ENCODE data around the gene ZEB1.

The ZEB1 gene

GRCh38 chr10:31381766-31382316, 62.8 kb downstream of the ZEB1 start:
- Histone ChIP-seq H3K4me1 (ENCODE audit: control insufficient read depth, insufficient read depth, low read length) (no peaks in the 10 kb centered on the region), H3K27me3 (ENCODE audit: control insufficient read depth, insufficient read depth, low read length) (no peaks in the 10 kb centered on the region)

GRCh38 chr10:31383810-31384588, 65.0 kb downstream of the ZEB1 start:
- no peaks in the 10 kb centered on the region for H3K36me3 ChIP-seq (ENCODE audit: control insufficient read depth, insufficient read depth, low read length)
- no peak overlapping the region for H3K4me3 ChIP-seq (ENCODE audit: low read depth, low read length)
- H3K9me3 ChIP-seq (ENCODE audit: control insufficient read depth, insufficient read depth, low read length) = no peaks in the 10 kb centered on the region
- H3K9ac ChIP-seq (ENCODE audit: low read depth, low read length) = no peak overlapping the region
- H3K27me3 ChIP-seq (ENCODE audit: control insufficient read depth, insufficient read depth, low read length) = no peaks in the 10 kb centered on the region
- H3K4me1 ChIP-seq (ENCODE audit: control insufficient read depth, insufficient read depth, low read length) = no peaks in the 10 kb centered on the region

More at GRCh38 chr10:31381766-31382316, 62.8 kb downstream of the ZEB1 start:
- Histone ChIP-seq H3K9ac (ENCODE audit: low read depth, low read length) (no peak overlapping the region), H3K4me3 (ENCODE audit: low read depth, low read length) (no peak overlapping the region), H3K9me3 (ENCODE audit: control insufficient read depth, insufficient read depth, low read length) (no peaks in the 10 kb centered on the region), H3K36me3 (ENCODE audit: control insufficient read depth, insufficient read depth, low read length) (no peaks in the 10 kb centered on the region)

GRCh38 chr10:31384589-31384949, 65.6 kb downstream of the ZEB1 start:
- no peaks in the 10 kb centered on the region for H3K36me3 ChIP-seq (ENCODE audit: control insufficient read depth, insufficient read depth, low read length)
- no peaks in the 10 kb centered on the region for H3K27me3 ChIP-seq (ENCODE audit: control insufficient read depth, insufficient read depth, low read length)
- no peak overlapping the region for H3K4me3 ChIP-seq (ENCODE audit: low read depth, low read length)
- no peaks in the 10 kb centered on the region for H3K9me3 ChIP-seq (ENCODE audit: control insufficient read depth, insufficient read depth, low read length)
- H3K4me1 ChIP-seq (ENCODE audit: control insufficient read depth, insufficient read depth, low read length) = no peaks in the 10 kb centered on the region
- H3K9ac ChIP-seq (ENCODE audit: low read depth, low read length) = no peak overlapping the region

GRCh38 chr10:31390804-31391203, 71.8 kb downstream of the ZEB1 start:
- Histone ChIP-seq H3K9ac (ENCODE audit: low read depth, low read length) (no peak overlapping the region), H3K4me1 (ENCODE audit: control insufficient read depth, insufficient read depth, low read length) (peaks cover 4% of the 10 kb centered on the region), H3K9me3 (ENCODE audit: control insufficient read depth, insufficient read depth, low read length) (no peaks in the 10 kb centered on the region), H3K4me3 (ENCODE audit: low read depth, low read length) (no peak overlapping the region), H3K36me3 (ENCODE audit: control insufficient read depth, insufficient read depth, low read length) (no peaks in the 10 kb centered on the region), H3K27me3 (ENCODE audit: control insufficient read depth, insufficient read depth, low read length) (no peaks in the 10 kb centered on the region)

- Histone ChIP-seq H3K9ac (ENCODE audit: low read depth, low read length) (no peak overlapping the region), H3K27me3 (ENCODE audit: control insufficient read depth, insufficient read depth, low read length) (no peaks in the 10 kb centered on the region), H3K36me3 (ENCODE audit: control insufficient read depth, insufficient read depth, low read length) (no peaks in the 10 kb centered on the region), H3K4me1 (ENCODE audit: control insufficient read depth, insufficient read depth, low read length) (peaks cover 4% of the 10 kb centered on the region), H3K9me3 (ENCODE audit: control insufficient read depth, insufficient read depth, low read length) (no peaks in the 10 kb centered on the region), H3K4me3 (ENCODE audit: low read depth, low read length) (no peak overlapping the region)
Measured at GRCh38 chr10:31393844-31394243, 74.8 kb downstream of the ZEB1 start.

- Histone ChIP-seq H3K4me1 (ENCODE audit: control insufficient read depth, insufficient read depth, low read length) (peaks cover 4% of the 10 kb centered on the region), H3K9ac (ENCODE audit: low read depth, low read length) (no peak overlapping the region), H3K9me3 (ENCODE audit: control insufficient read depth, insufficient read depth, low read length) (no peaks in the 10 kb centered on the region), H3K36me3 (ENCODE audit: control insufficient read depth, insufficient read depth, low read length) (no peaks in the 10 kb centered on the region), H3K27me3 (ENCODE audit: control insufficient read depth, insufficient read depth, low read length) (no peaks in the 10 kb centered on the region), H3K4me3 (ENCODE audit: low read depth, low read length) (no peak overlapping the region)
Measured at GRCh38 chr10:31395695-31396094, 76.7 kb downstream of the ZEB1 start.

GRCh38 chr10:31396376-31396775, 77.4 kb downstream of the ZEB1 start:
- H3K9me3 ChIP-seq (ENCODE audit: control insufficient read depth, insufficient read depth, low read length) = no peaks in the 10 kb centered on the region
- H3K4me1 ChIP-seq (ENCODE audit: control insufficient read depth, insufficient read depth, low read length) = peaks cover 4% of the 10 kb centered on the region
- H3K36me3 ChIP-seq (ENCODE audit: control insufficient read depth, insufficient read depth, low read length) = no peaks in the 10 kb centered on the region
- H3K4me3 ChIP-seq (ENCODE audit: low read depth, low read length) = no peak overlapping the region
- H3K27me3 ChIP-seq (ENCODE audit: control insufficient read depth, insufficient read depth, low read length) = no peaks in the 10 kb centered on the region
- H3K9ac ChIP-seq (ENCODE audit: low read depth, low read length) = no peak overlapping the region

- Histone ChIP-seq H3K36me3 (ENCODE audit: control insufficient read depth, insufficient read depth, low read length) (no peaks in the 10 kb centered on the region), H3K9me3 (ENCODE audit: control insufficient read depth, insufficient read depth, low read length) (no peaks in the 10 kb centered on the region), H3K4me3 (ENCODE audit: low read depth, low read length) (no peak overlapping the region), H3K4me1 (ENCODE audit: control insufficient read depth, insufficient read depth, low read length) (peaks cover 4% of the 10 kb centered on the region), H3K27me3 (ENCODE audit: control insufficient read depth, insufficient read depth, low read length) (no peaks in the 10 kb centered on the region), H3K9ac (ENCODE audit: low read depth, low read length) (no peak overlapping the region)
Measured at GRCh38 chr10:31397852-31398251, 78.8 kb downstream of the ZEB1 start.

- Histone ChIP-seq H3K36me3 (ENCODE audit: control insufficient read depth, insufficient read depth, low read length) (no peaks in the 10 kb centered on the region), H3K27me3 (ENCODE audit: control insufficient read depth, insufficient read depth, low read length) (no peaks in the 10 kb centered on the region), H3K4me3 (ENCODE audit: low read depth, low read length) (no peak overlapping the region), H3K4me1 (ENCODE audit: control insufficient read depth, insufficient read depth, low read length) (peaks cover 4% of the 10 kb centered on the region), H3K9me3 (ENCODE audit: control insufficient read depth, insufficient read depth, low read length) (no peaks in the 10 kb centered on the region), H3K9ac (ENCODE audit: low read depth, low read length) (no peak overlapping the region)
Measured at GRCh38 chr10:31399171-31399570, 80.2 kb downstream of the ZEB1 start.

GRCh38 chr10:31399631-31400030, 80.6 kb downstream of the ZEB1 start:
- Histone ChIP-seq H3K9me3 (ENCODE audit: control insufficient read depth, insufficient read depth, low read length) (no peaks in the 10 kb centered on the region), H3K9ac (ENCODE audit: low read depth, low read length) (no peak overlapping the region), H3K4me1 (ENCODE audit: control insufficient read depth, insufficient read depth, low read length) (peaks cover 4% of the 10 kb centered on the region), H3K27me3 (ENCODE audit: control insufficient read depth, insufficient read depth, low read length) (no peaks in the 10 kb centered on the region), H3K4me3 (ENCODE audit: low read depth, low read length) (no peak overlapping the region), H3K36me3 (ENCODE audit: control insufficient read depth, insufficient read depth, low read length) (no peaks in the 10 kb centered on the region)

- no peaks in the 10 kb centered on the region for H3K27me3 ChIP-seq (ENCODE audit: control insufficient read depth, insufficient read depth, low read length)
- H3K4me1 ChIP-seq (ENCODE audit: control insufficient read depth, insufficient read depth, low read length) = no peaks in the 10 kb centered on the region
Measured at GRCh38 chr10:31401287-31401686, 82.3 kb downstream of the ZEB1 start.

GRCh38 chr10:31404640-31405039, 85.6 kb downstream of the ZEB1 start:
- H3K27me3 ChIP-seq (ENCODE audit: control insufficient read depth, insufficient read depth, low read length) = no peaks in the 10 kb centered on the region
- no peaks in the 10 kb centered on the region for H3K9me3 ChIP-seq (ENCODE audit: control insufficient read depth, insufficient read depth, low read length)
- no peak overlapping the region for H3K9ac ChIP-seq (ENCODE audit: low read depth, low read length)
- H3K36me3 ChIP-seq (ENCODE audit: control insufficient read depth, insufficient read depth, low read length) = no peaks in the 10 kb centered on the region
- H3K4me1 ChIP-seq (ENCODE audit: control insufficient read depth, insufficient read depth, low read length) = no peaks in the 10 kb centered on the region
- H3K4me3 ChIP-seq (ENCODE audit: low read depth, low read length) = no peak overlapping the region

More at GRCh38 chr10:31401287-31401686, 82.3 kb downstream of the ZEB1 start:
- Histone ChIP-seq H3K9ac (ENCODE audit: low read depth, low read length) (no peak overlapping the region), H3K9me3 (ENCODE audit: control insufficient read depth, insufficient read depth, low read length) (no peaks in the 10 kb centered on the region), H3K4me3 (ENCODE audit: low read depth, low read length) (no peak overlapping the region), H3K36me3 (ENCODE audit: control insufficient read depth, insufficient read depth, low read length) (no peaks in the 10 kb centered on the region)

Data from iPS-15b (cell line).